Lung (tissue), 12 donors: ENCODE data around the gene FAM217A. TPM values are rescaled to one million over a fixed set of nuclear protein-coding genes. Genes with fewer than 3 reads are reported as not detected.

Source experiments
- ATAC-seq: fragments of 200-7000 bp; cut with Tn5 transposase; one replicate; pipeline ENCODE4 v1.9.1; 2020; ENCODE audit warnings: moderate number of reproducible peaks; ENCODE audit not compliant: insufficient read depth, low FRiP score
- DNase-seq, 3 donors: peaks; one replicate each; pipeline ENCODE4 v3.0.0-alpha.2; 2013 to 2017
- H3K27ac ChIP-seq, 2 donors: one replicate each; pipeline ENCODE4 v1.5.1; 2013; ENCODE audit warnings: mild to moderate bottlenecking in 2 of 2, moderate library complexity in 2 of 2, control low read depth in 1 of 2, inconsistent platforms in 1 of 2, low read depth in 1 of 2, low read length in 1 of 2
- H3K27me3 ChIP-seq, 3 donors: one replicate each; pipeline ENCODE4 v1.5.1; 2013; ENCODE audit warnings: low read length in 2 of 3; ENCODE audit not compliant: control insufficient read depth in 3 of 3, insufficient read depth in 3 of 3
- H3K36me3 ChIP-seq, 4 donors: one replicate each; pipeline ENCODE4 v1.5.1; 2013; ENCODE audit warnings: low read length in 4 of 4, mild to moderate bottlenecking in 1 of 4, moderate library complexity in 1 of 4; ENCODE audit not compliant: control insufficient read depth in 4 of 4, insufficient read depth in 4 of 4
- H3K4me1 ChIP-seq, 5 donors: one replicate each; pipeline ENCODE4 v1.5.1; 2013; ENCODE audit warnings: low read length in 5 of 5, mild to moderate bottlenecking in 2 of 5, moderate library complexity in 1 of 5; ENCODE audit not compliant: control insufficient read depth in 5 of 5, insufficient read depth in 5 of 5
- H3K4me3 ChIP-seq: one replicate; pipeline ENCODE4 v1.5.1; 2013; ENCODE audit warnings: mild to moderate bottlenecking, control low read depth, moderate library complexity
- H3K9ac ChIP-seq, 2 donors: one replicate each; pipeline ENCODE4 v1.5.1; 2013; ENCODE audit warnings: low read length in 2 of 2, control low read depth in 1 of 2; ENCODE audit not compliant: insufficient read depth in 1 of 2
- H3K9me3 ChIP-seq, 4 donors: one replicate each; pipeline ENCODE4 v1.5.1; 2013; ENCODE audit warnings: low read length in 3 of 4, mild to moderate bottlenecking in 1 of 4, moderate library complexity in 1 of 4; ENCODE audit not compliant: control insufficient read depth in 4 of 4, insufficient read depth in 3 of 4
- CTCF ChIP-seq: IDR thresholded peaks from 2 replicates; pipeline ENCODE4 v1.5.1; 2012; ENCODE audit warnings: mild to moderate bottlenecking; ENCODE audit errors: control extremely low read depth, extremely low read depth
- WGBS, 2 donors: extraction: QIAGEN DNeasy Blood & Tissue Kit; methylation state at CpG; one replicate each; pipeline ENCODE4 v1.1.7; 2013; 5-methylcytosine and 5-hydroxymethylcytosine counted together
- polyA plus RNA-seq, 2 donors: library from polyadenylated mRNA; stranded (reverse); fragments of 200-250 nt; gene quantifications; one replicate each; pipeline ENCODE4 v1.2.1, GENCODE V29; 2013
- total RNA-seq, 2 donors: library from RNA; depleted of rRNA in 1 of 2; stranded (reverse); fragments of >200 nt in 1 of 2; gene quantifications; one replicate each; pipeline ENCODE4 v1.2.1, GENCODE V29; 2014 to 2021
- donor health status: control.
- donor health status: control.
- donor health status: Bipolar disorder and iron deficiency.
- donor health status: healthy.
- donor health status: DM: yes; HTN: yes; CAD: no.

The FAM217A gene
- total and polyA plus RNA-seq, 4 donors, result not detected

DNA sequence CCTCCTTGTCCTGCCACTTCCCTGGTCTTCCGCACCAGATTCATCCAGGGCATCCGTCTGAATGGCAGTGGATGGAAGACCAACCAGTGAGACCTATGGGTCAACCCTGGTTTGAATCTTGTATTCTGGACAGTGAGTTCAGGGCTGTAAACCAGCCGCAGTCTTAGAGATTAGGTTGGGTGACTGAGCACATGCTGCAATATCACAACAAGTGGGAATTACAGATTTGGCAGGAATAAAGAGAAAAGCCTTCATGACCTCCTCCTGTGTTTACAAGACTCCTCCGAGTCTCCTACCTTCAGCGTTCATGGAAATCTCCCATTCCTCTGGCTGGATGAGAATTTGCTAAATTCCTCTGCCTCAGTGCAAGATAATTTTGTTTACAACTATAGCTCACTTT is 46.6 kb upstream of the FAM217A start:
- Histone ChIP-seq H3K27me3 (no peaks in the 10 kb centered on the region), H3K9ac (no peak overlapping the region), H3K4me1 (peaks cover 0 to 6% (median 0%) of the 10 kb centered on the region in 5 donors), H3K9me3 (peaks cover 0 to 3% (median 0%) of the 10 kb centered on the region in 4 donors), H3K36me3 (peaks cover 21 to 59% (median 39%) of the 10 kb centered on the region in 4 donors), H3K27ac (no peak overlapping the region), H3K4me3 (no peak overlapping the region)
- TF ChIP-seq CTCF, result no peak
- WGBS, 2 donors, result 93 to 98% methylated on average over 5 of the region's 5 CpGs
- ATAC-seq, result no peak
- DNase-seq, result no peak

- H3K36me3 ChIP-seq, result peaks cover 24 to 58% (median 37%) of the 10 kb centered on the region in 4 donors
- no peaks in the 10 kb centered on the region for H3K27me3 ChIP-seq
- H3K27ac ChIP-seq, result no peak overlapping the region
- H3K4me1 ChIP-seq, result peaks cover 0 to 5% (median 0%) of the 10 kb centered on the region in 5 donors
- ATAC-seq, result no peak
- no peak overlapping the region for H3K9ac ChIP-seq
- H3K4me3 ChIP-seq, result no peak overlapping the region
- 43 to 66% methylated on average over 1 of the region's 1 CpG for WGBS, 2 donors
- H3K9me3 ChIP-seq, result peaks cover 0 to 3% (median 0%) of the 10 kb centered on the region in 4 donors
- TF ChIP-seq CTCF, result no peak
- no peak for DNase-seq
Measured at GRCh38 chr6:4124351-4124750, 45.4 kb upstream of the FAM217A start.

DNA sequence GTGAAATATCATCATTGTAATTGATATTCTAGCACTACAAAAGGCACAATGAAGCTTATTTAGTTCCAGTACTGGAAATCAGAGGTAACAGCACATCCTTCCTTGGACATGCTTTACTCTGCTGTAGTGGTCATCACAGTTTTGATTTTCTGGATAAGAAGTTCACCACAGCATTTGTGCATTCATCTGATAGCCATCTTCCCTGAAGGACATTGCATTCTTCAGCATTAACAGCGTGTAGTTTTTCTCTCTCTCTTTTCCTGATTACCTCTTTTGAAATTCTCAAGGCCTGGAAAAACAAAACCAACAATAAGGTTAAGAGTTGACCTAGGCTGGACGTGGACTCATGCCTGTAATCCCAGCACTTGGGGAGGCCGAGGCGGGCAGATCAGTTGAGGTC is 36.8 kb upstream of the FAM217A start:
- H3K27me3 ChIP-seq, result no peaks in the 10 kb centered on the region
- 93 to 97% methylated on average over 4 of the region's 4 CpGs for WGBS, 2 donors
- no peaks in the 10 kb centered on the region for H3K4me1 ChIP-seq
- no peak overlapping the region for H3K9ac ChIP-seq
- DNase-seq (no peak), ATAC-seq (no peak)
- H3K27ac ChIP-seq, result no peak overlapping the region
- H3K4me3 ChIP-seq, result no peak overlapping the region
- TF ChIP-seq CTCF, result no peak
- H3K36me3 ChIP-seq, result peaks cover 21 to 34% (median 33%) of the 10 kb centered on the region in 4 donors
- peaks cover 0 to 9% (median 5%) of the 10 kb centered on the region in 4 donors for H3K9me3 ChIP-seq

DNA sequence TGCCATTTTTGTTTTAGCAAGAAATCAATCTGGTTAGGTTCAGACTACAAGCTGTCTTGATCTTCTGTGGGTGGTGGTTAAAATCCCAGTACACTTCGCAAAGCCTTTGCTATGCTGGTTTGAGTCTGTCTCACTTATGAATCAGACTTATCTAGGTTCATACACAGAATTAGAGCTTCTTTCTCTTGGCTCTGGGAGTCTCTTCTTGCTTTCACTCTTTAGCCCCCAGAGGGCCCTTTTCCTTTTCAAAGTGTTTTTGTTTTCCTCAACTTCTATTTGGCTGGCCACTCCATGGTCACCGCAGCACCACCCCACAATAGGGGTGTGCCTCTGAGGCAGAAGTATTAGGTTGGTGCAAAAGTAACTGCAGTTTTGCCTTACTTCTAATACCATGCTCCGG is 35.2 kb upstream of the FAM217A start:
- H3K36me3 ChIP-seq, result peaks cover 18 to 22% (median 21%) of the 10 kb centered on the region in 4 donors
- no peaks in the 10 kb centered on the region for H3K27me3 ChIP-seq
- WGBS, 2 donors, result 93 to 94% methylated on average over 3 of the region's 3 CpGs
- ATAC-seq, result no peak
- H3K4me3 ChIP-seq, result no peak overlapping the region
- no peak for TF ChIP-seq CTCF
- H3K9me3 ChIP-seq, result peaks cover 0 to 9% (median 5%) of the 10 kb centered on the region in 4 donors
- no peak for DNase-seq
- no peak overlapping the region for H3K9ac ChIP-seq
- H3K27ac ChIP-seq, result no peak overlapping the region
- H3K4me1 ChIP-seq, result peaks cover 0 to 3% (median 0%) of the 10 kb centered on the region in 5 donors
